Lung (tissue), 12 donors: Measurements from ENCODE around the gene ABCB11. TPM values are rescaled to one million over a fixed set of nuclear protein-coding genes. Genes with fewer than 3 reads are reported as not detected.

Experiments
- ATAC-seq: fragments of 200-7000 bp; cut with Tn5 transposase; one replicate; pipeline ENCODE4 v1.9.1; 2020; ENCODE audit warnings: moderate number of reproducible peaks; ENCODE audit not compliant: insufficient read depth, low FRiP score
- DNase-seq, 3 donors: peaks; one replicate each; pipeline ENCODE4 v3.0.0-alpha.2; 2013 to 2017
- H3K27ac ChIP-seq, 2 donors: one replicate each; pipeline ENCODE4 v1.5.1; 2013; ENCODE audit warnings: mild to moderate bottlenecking in 2 of 2, moderate library complexity in 2 of 2, control low read depth in 1 of 2, inconsistent platforms in 1 of 2, low read depth in 1 of 2, low read length in 1 of 2
- H3K27me3 ChIP-seq, 3 donors: one replicate each; pipeline ENCODE4 v1.5.1; 2013; ENCODE audit warnings: low read length in 2 of 3; ENCODE audit not compliant: control insufficient read depth in 3 of 3, insufficient read depth in 3 of 3
- H3K36me3 ChIP-seq, 4 donors: one replicate each; pipeline ENCODE4 v1.5.1; 2013; ENCODE audit warnings: low read length in 4 of 4, mild to moderate bottlenecking in 1 of 4, moderate library complexity in 1 of 4; ENCODE audit not compliant: control insufficient read depth in 4 of 4, insufficient read depth in 4 of 4
- H3K4me1 ChIP-seq, 5 donors: one replicate each; pipeline ENCODE4 v1.5.1; 2013; ENCODE audit warnings: low read length in 5 of 5, mild to moderate bottlenecking in 2 of 5, moderate library complexity in 1 of 5; ENCODE audit not compliant: control insufficient read depth in 5 of 5, insufficient read depth in 5 of 5
- H3K4me3 ChIP-seq: one replicate; pipeline ENCODE4 v1.5.1; 2013; ENCODE audit warnings: mild to moderate bottlenecking, control low read depth, moderate library complexity
- H3K9ac ChIP-seq, 2 donors: one replicate each; pipeline ENCODE4 v1.5.1; 2013; ENCODE audit warnings: low read length in 2 of 2, control low read depth in 1 of 2; ENCODE audit not compliant: insufficient read depth in 1 of 2
- H3K9me3 ChIP-seq, 4 donors: one replicate each; pipeline ENCODE4 v1.5.1; 2013; ENCODE audit warnings: low read length in 3 of 4, mild to moderate bottlenecking in 1 of 4, moderate library complexity in 1 of 4; ENCODE audit not compliant: control insufficient read depth in 4 of 4, insufficient read depth in 3 of 4
- CTCF ChIP-seq: IDR thresholded peaks from 2 replicates; pipeline ENCODE4 v1.5.1; 2012; ENCODE audit warnings: mild to moderate bottlenecking; ENCODE audit errors: control extremely low read depth, extremely low read depth
- WGBS, 2 donors: extraction: QIAGEN DNeasy Blood & Tissue Kit; methylation state at CpG; one replicate each; pipeline ENCODE4 v1.1.7; 2013; 5-methylcytosine and 5-hydroxymethylcytosine counted together
- polyA plus RNA-seq, 2 donors: library from polyadenylated mRNA; stranded (reverse); fragments of 200-250 nt; gene quantifications; one replicate each; pipeline ENCODE4 v1.2.1, GENCODE V29; 2013
- total RNA-seq, 2 donors: library from RNA; depleted of rRNA in 1 of 2; stranded (reverse); fragments of >200 nt in 1 of 2; gene quantifications; one replicate each; pipeline ENCODE4 v1.2.1, GENCODE V29; 2014 to 2021
- donor health status: control.
- donor health status: control.
- donor health status: Bipolar disorder and iron deficiency.
- donor health status: healthy.
- donor health status: DM: yes; HTN: yes; CAD: no.

Gene ABCB11
- total and polyA plus RNA-seq, 4 donors = 0.02 to 0.37 (median 0.09) TPM

GRCh38 chr2:168986398-168986943, 44.7 kb downstream of the ABCB11 start:
- 71 to 90% methylated on average over 2 of the region's 2 CpGs for WGBS, 2 donors
- H3K9me3 ChIP-seq = no peaks in the 10 kb centered on the region
- no peaks in the 10 kb centered on the region for H3K4me1 ChIP-seq
- no peak for TF ChIP-seq CTCF
- H3K27me3 ChIP-seq = no peaks in the 10 kb centered on the region
- no peak overlapping the region for H3K4me3 ChIP-seq
- no peak overlapping the region for H3K27ac ChIP-seq
- ATAC-seq (no peak), DNase-seq (peak in 1 of 3 donors; percentile 23)
- no peaks in the 10 kb centered on the region for H3K36me3 ChIP-seq
- H3K9ac ChIP-seq = no peak overlapping the region

GRCh38 chr2:168981651-168982050, 49.5 kb downstream of the ABCB11 start:
- no peaks in the 10 kb centered on the region for H3K9me3 ChIP-seq
- DNase-seq (no peak), ATAC-seq (no peak)
- H3K4me3 ChIP-seq = no peak overlapping the region
- no peaks in the 10 kb centered on the region for H3K27me3 ChIP-seq
- H3K36me3 ChIP-seq = no peaks in the 10 kb centered on the region
- H3K4me1 ChIP-seq = no peaks in the 10 kb centered on the region
- no peak overlapping the region for H3K9ac ChIP-seq
- WGBS, 2 donors = 88 to 92% methylated on average over 3 of the region's 3 CpGs
- no peak overlapping the region for H3K27ac ChIP-seq
- TF ChIP-seq CTCF = no peak

GRCh38 chr2:168978461-168978861, 52.7 kb downstream of the ABCB11 start:
- Histone ChIP-seq H3K9me3 (no peaks in the 10 kb centered on the region), H3K36me3 (no peaks in the 10 kb centered on the region), H3K4me3 (no peak overlapping the region), H3K4me1 (no peaks in the 10 kb centered on the region), H3K9ac (no peak overlapping the region), H3K27ac (no peak overlapping the region), H3K27me3 (no peaks in the 10 kb centered on the region)
- TF ChIP-seq CTCF = no peak
- WGBS, 2 donors = 61 to 72% methylated on average over 6 of the region's 6 CpGs
- no peak for DNase-seq
- ATAC-seq = no peak

- no peak overlapping the region for H3K4me3 ChIP-seq
- H3K9me3 ChIP-seq = no peaks in the 10 kb centered on the region
- no peaks in the 10 kb centered on the region for H3K27me3 ChIP-seq
- no peak for TF ChIP-seq CTCF
- DNase-seq (no peak), ATAC-seq (no peak)
- H3K36me3 ChIP-seq = no peaks in the 10 kb centered on the region
- no peak overlapping the region for H3K9ac ChIP-seq
- 80 to 89% methylated on average over 4 of the region's 4 CpGs for WGBS, 2 donors
- H3K27ac ChIP-seq = no peak overlapping the region
- no peaks in the 10 kb centered on the region for H3K4me1 ChIP-seq
Measured at GRCh38 chr2:168977608-168978007, 53.5 kb downstream of the ABCB11 start.
